Medulla oblongata (tissue), 1 donor: Measurements from ENCODE around the gene PPFIBP2.
"Not testable (repeated sequence)": the region's sequence is repeated elsewhere in the genome, so short reads cannot be mapped to it uniquely, and the experiment has no call there.

Experiments
- DNase-seq: peaks from one replicate; pipeline ENCODE4 v3.0.0-alpha.2; 2015; ENCODE audit errors: extremely low spot score

Gene PPFIBP2

GRCh38 chr11:7499081-7499480 lies 14.7 kb upstream of the PPFIBP2 start:
- no peak for DNase-seq

DNA sequence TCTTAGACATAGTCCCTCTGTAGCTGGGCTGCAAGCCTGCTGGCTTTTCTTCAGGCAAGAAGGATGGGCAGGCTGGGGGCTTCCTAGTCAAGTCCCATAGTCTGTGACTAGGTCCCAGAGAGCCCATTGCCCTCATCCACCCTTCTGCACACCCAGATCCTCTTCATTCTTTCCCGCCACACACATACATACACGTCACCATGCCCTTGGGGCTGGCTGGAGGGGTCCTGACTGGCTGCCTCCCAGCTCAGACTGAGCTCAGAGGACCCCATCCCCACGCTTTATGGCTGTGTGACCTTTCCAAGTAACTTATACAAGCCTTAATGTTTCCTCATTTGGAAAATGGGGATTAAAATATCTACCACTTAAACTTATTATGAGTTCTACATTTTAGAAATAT lies 13.5 kb upstream of the PPFIBP2 start:
- no peak for DNase-seq

DNA sequence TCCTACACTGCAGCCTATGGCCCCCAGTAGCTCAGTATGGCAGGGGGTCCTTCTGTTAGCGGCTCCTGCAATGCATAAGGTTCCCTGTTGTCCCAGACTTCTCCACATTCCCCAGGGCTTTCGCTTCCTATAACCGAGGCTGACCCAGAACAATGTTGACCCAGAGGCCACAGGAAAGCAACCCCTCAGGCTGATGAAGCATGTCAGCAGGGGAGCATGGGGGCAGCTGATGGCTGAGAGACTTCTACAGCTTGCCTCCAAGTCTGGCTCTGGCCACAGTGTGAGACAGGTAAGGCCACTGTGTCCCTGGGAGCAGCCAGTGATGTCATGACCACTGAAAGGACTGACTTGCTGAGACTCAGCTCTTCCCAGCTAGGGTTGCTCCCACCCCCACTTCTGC lies 12.5 kb upstream of the PPFIBP2 start:
- no peak for DNase-seq

DNA sequence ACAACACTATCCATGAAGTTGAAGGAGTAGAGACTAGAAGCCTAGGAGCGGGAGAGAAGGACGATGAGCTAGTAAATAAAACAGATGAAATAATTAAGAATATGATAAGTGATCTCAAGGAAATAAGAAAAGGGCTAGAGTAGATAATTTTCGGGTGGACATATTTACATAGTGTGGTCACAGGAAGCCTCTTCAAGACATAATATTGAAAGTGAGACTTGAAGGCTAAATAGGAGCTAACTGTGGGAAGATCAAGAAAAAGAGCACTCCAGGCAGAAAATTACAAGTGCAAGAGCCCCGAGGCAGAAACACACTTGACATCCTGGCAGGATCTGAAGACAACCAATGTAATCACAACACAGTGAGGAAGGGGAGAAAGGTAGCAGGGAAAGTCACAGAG lies 11.9 kb upstream of the PPFIBP2 start:
- DNase-seq, result no peak

DNA sequence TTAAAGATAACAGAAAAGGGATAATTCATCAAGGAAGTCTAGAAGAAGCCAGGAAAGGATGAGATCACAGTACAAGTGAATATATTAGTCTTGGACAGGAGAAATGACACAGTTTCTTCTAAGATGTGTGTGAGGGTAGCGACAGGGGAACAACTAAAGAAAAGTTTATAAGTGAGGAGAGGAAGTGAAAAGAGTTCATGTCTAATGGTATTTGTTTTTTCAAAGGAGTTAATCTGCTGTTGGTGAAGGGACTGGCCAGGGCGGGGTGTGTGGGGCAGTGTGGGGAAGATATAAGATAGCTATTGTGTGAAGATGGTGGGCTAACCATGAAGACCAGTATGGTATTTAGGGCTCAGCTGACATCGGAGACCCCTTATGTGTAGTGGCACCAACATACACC lies 7.6 kb upstream of the PPFIBP2 start:
- DNase-seq, result no peak

DNA sequence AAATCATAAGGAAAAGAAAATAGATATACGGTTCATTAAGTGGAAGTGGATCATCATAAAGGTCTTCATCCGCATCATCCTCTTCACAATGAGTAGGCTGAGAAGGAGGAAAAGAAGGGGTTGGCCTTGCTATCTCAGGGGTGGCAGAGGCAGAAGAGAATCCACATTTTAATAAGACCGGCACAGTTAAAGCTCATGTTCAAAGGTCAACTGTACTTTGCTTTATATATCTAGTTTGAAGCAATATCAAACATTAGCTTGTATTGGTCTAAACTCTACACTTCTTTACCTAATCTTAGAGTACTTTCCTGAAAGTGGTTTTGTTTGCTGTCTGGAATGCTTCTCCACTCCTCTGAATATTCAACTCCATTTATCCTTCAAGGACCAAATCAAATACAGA lies 5.7 kb upstream of the PPFIBP2 start:
- no peak for DNase-seq

- no peak for DNase-seq
Measured at GRCh38 chr11:7509966-7510365, 3.8 kb upstream of the PPFIBP2 start.

GRCh38 chr11:7511401-7511800 lies 2.4 kb upstream of the PPFIBP2 start:
- DNase-seq, result peak; percentile 94

DNA sequence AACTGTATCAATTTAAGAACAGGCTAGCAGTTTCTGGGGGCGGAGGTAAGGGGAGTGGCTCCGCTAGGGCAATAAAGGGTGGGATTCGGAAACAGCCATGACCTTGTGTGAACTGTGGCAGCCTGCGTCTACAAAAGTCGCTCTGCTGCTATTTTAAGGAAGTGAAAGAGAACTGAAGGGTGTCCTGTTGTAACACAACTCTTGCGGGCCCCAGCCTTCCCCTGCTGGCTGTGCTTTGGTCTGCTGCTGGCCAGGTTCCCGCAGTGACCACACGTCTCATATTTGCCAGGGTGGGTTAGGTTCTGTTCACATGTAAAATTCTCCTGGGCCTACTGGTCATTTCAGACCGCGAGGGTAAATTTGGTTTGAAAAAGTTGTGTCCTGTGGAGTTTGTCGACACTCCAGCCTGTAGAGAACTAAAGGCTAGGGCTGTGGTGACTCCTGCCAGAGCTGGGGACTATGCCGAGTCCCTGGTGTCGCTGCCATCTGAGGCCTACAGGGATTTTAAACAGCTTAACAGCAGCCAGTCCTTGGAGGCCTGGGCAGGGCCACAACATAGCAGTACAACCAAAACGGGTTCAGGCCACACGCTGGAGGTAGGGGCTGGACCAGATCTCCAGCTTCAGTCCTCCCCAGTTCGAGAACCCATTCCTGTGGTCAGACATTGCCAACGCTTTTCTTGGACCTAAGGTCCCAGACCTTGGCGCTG lies 1.1 kb upstream of the PPFIBP2 start:
- peak; percentile 78 for DNase-seq

DNA sequence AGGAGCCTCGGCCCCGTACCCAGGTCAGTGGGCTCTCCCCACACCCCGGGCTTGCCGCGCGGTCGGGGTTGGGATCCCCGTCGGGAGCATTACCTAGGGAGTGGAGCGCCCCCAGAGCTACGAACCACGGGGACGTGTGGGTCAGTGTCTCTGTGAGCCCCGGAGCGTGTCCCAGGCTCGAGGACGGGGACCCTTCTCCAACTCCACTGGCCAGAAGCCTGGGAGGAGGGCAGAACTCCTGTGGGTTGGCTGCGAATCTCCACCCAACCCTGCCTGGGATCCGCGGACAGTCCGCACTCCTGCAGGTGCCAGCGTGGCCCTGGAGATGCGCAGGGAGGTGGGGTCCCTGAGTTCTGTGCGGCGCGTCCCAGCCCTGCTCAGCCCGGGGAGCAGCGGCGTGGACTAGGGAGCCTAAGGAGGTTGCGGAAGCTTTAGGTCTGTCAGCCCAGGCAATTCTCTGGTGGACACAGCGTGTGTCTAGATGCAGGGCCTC lies 346 bp downstream of the PPFIBP2 start:
- DNase-seq, result peak; percentile 60

DNA sequence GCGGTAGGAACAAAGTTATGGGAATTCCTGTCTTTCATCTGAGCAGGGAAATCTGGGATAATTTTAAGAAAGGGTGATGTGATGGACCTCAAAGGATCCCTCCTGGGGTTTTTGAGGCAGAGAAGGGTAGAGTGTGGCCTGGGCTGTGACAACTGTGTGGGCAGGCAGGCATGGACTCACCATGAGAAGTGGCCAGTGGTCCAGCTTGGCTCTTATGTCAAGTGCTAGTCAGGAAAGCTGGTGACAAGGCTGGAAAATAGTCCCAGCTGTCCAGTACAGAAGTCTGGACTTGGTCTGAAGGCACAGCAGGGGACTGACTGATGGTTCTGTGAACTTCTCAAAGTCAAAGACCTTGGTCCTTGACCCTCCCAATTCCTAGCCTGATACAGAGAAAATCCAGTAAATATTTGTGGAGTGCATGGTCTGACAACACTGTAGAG lies 1.7 kb downstream of the PPFIBP2 start:
- no peak for DNase-seq

DNA sequence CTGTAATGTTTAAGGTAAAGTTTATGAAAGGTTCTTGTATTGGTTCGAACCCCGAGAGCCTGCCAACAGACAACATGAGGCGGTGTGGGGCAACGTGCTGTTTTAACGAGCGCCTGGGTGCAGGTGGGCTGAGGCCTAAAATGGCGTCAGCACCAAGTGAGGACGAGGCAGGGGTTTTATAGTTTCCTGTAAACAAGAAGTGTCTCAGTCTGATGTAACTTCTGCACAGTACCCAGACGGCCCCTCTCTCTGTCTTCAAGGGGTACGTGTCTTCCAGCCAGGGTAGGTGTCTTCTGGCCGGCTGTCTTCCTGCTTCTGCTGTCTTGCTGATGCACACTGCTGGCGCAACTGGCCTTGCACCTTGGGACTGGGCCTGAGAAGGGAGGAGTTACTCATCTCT lies 2.7 kb downstream of the PPFIBP2 start:
- DNase-seq, result no peak

DNA sequence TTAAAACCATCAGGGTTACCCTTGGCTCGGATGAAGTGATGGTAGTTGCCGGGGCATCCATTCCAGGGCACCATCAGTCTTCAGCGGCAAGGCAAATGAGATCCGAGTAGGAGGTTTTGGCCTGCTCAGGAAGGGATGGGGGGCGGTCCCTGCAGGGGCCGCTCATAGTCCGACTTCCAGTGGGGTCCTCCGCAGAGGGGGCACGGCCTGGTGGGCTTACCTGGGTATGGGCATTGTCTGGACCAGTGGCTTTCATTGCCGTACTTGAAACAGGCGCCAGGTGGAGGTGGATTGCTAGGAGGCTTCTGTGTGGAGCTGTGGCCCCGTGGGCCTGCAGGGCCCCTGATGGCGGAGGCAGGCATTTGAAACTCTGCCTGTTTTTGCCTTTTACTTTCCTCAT lies 3.9 kb downstream of the PPFIBP2 start:
- DNase-seq, result not testable (repeated sequence)

GRCh38 chr11:7518811-7519562 lies 5.2 kb downstream of the PPFIBP2 start:
- DNase-seq, result no peak

GRCh38 chr11:7520011-7520942 lies 6.5 kb downstream of the PPFIBP2 start:
- peak; percentile 23 for DNase-seq

GRCh38 chr11:7520981-7521487 lies 7.2 kb downstream of the PPFIBP2 start:
- DNase-seq, result peak; percentile 62

- peak; percentile 84 for DNase-seq
Measured at GRCh38 chr11:7522121-7522520, 8.3 kb downstream of the PPFIBP2 start.

- DNase-seq, result no peak
Measured at GRCh38 chr11:7522546-7522945, 8.7 kb downstream of the PPFIBP2 start.

- peak; percentile 33 for DNase-seq
Measured at GRCh38 chr11:7523416-7524210, 9.8 kb downstream of the PPFIBP2 start.

DNA sequence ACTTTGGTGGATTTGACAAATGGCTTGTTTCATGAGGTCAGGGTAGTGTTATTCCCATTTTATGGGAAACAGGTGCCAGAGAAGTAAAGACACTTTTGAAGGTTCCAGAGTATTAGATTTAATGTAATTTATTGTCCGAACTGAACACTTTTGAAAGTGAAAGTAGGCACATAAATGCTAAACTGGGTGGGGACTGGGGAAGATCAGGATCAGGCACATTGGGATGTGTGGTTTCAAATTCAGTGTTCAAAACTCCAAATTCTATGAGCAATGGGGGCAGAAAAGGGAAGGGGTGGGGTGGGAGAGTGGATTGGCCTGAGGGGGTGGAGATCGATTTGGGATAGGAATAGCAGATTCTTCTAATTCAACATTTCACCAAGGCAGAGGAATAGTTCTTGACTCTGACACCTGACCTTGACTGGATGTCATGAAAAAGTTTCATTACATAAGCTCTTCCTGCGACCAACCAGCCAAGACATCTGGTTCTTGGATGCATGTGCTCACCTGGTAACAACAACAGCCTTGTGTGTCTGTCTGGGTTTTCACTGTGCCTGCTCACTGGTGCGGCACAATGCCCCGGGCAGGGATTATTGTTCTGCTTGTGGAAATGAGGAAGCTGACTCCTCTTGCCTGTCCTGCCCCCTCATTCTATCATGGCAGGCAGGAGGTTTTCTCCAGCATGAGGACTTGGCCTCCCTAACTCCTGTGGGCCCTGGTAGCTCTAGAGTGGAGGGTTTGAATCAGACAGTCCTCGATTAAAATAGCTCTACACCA lies 10.8 kb downstream of the PPFIBP2 start:
- DNase-seq, result peak; percentile 29
